Neural progenitor cell (in vitro differentiated cells): ENCODE measurements around the gene OOSP3. TPM values are rescaled to one million over a fixed set of nuclear protein-coding genes. Genes with fewer than 3 reads are reported as not detected.

ENCODE experiments used
- DNase-seq: peaks from one replicate; pipeline ENCODE4 v3.0.0-alpha.2; 2016; ENCODE audit warnings: low spot score
- H2AFZ ChIP-seq: fragments of 200-600 bp; sonication (generic); replicated peaks from 2 replicates; pipeline ENCODE4 v1.6.1; 2016; ENCODE audit warnings: antibody characterized with exemption
- H3F3A ChIP-seq: fragments of 200-600 bp; sonication (generic); 2 replicates; pipeline ENCODE4 v1.6.1; 2016; ENCODE audit warnings: antibody characterized with exemption, low read depth
- H3K27ac ChIP-seq: fragments of 200-600 bp; sonication (generic); 2 replicates; pipeline ENCODE4 v1.5.1; 2016; ENCODE audit warnings: mild to moderate bottlenecking
- H3K27me3 ChIP-seq: fragments of 200-600 bp; sonication (generic); 2 replicates; pipeline ENCODE4 v1.6.1; 2016; ENCODE audit warnings: mild to moderate bottlenecking, moderate library complexity
- H3K36me3 ChIP-seq: fragments of 200-600 bp; sonication (generic); 2 replicates; pipeline ENCODE4 v1.5.1; 2016
- H3K4me1 ChIP-seq: fragments of 200-600 bp; sonication (generic); 2 replicates; pipeline ENCODE4 v1.6.1; 2016; ENCODE audit warnings: mixed run types
- H3K4me2 ChIP-seq: fragments of 200-600 bp; sonication (generic); 2 replicates; pipeline ENCODE4 v1.6.1; 2016
- H3K4me3 ChIP-seq: fragments of 200-600 bp; sonication (generic); 2 replicates; pipeline ENCODE4 v1.5.1; 2016
- H3K79me2 ChIP-seq: fragments of 200-600 bp; sonication (generic); 2 replicates; pipeline ENCODE4 v1.6.1; 2016; ENCODE audit warnings: low read depth
- H3K9ac ChIP-seq: fragments of 200-600 bp; sonication (generic); 2 replicates; pipeline ENCODE4 v1.6.1; 2016
- H3K9me3 ChIP-seq: fragments of 200-600 bp; sonication (generic); 2 replicates; pipeline ENCODE4 v1.5.1; 2016; ENCODE audit warnings: low read depth
- H4K20me1 ChIP-seq: fragments of 200-600 bp; sonication (generic); 2 replicates; pipeline ENCODE4 v1.6.1; 2016; ENCODE audit warnings: low read depth
- H3K27ac Mint-ChIP-seq: 3 replicates; pipeline ENCODE4 v1.8.0; 2021; ENCODE audit warnings: mixed read lengths
- H3K27me3 Mint-ChIP-seq: 2 replicates; pipeline ENCODE4 v1.8.0; 2022; ENCODE audit warnings: low read depth, mild to moderate bottlenecking, inconsistent platforms, moderate library complexity, mixed read lengths; ENCODE audit not compliant: insufficient read depth
- H3K36me3 Mint-ChIP-seq: 3 replicates; pipeline ENCODE4 v1.8.0; 2021; ENCODE audit warnings: mixed read lengths
- H3K4me1 Mint-ChIP-seq: 3 replicates; pipeline ENCODE4 v1.8.0; 2021; ENCODE audit warnings: mixed read lengths
- H3K4me3 Mint-ChIP-seq: 3 replicates; pipeline ENCODE4 v1.8.0; 2021; ENCODE audit warnings: mild to moderate bottlenecking, moderate library complexity, mixed read lengths
- H3K9me3 Mint-ChIP-seq: 3 replicates; pipeline ENCODE4 v1.8.0; 2020; ENCODE audit warnings: mixed read lengths
- EZH2 ChIP-seq: fragments of 200-600 bp; sonication (generic); IDR thresholded peaks from 2 replicates; pipeline ENCODE4 v1.6.1; 2017; ENCODE audit warnings: antibody characterized with exemption, mild to moderate bottlenecking, moderate library complexity
- EZH2phosphoT487 ChIP-seq: fragments of 200-600 bp; sonication (generic); IDR thresholded peaks from 2 replicates; pipeline ENCODE4 v1.6.1; 2017; ENCODE audit warnings: antibody characterized with exemption
- total RNA-seq: library from RNA; depleted of rRNA; stranded (reverse); fragments of >200 nt; gene quantifications from 2 replicates; pipeline ENCODE4 v1.2.3, GENCODE V29; 2015; ENCODE audit warnings: low replicate concordance
- TF ChIP-seq, protein P1 (sequence below): fragments of 200-600 bp; sonication (generic); IDR thresholded peaks from 2 replicates; pipeline ENCODE4 v1.5.1; 2017; ENCODE audit warnings: antibody characterized with exemption, mild to moderate bottlenecking

The OOSP3 gene, protein sequence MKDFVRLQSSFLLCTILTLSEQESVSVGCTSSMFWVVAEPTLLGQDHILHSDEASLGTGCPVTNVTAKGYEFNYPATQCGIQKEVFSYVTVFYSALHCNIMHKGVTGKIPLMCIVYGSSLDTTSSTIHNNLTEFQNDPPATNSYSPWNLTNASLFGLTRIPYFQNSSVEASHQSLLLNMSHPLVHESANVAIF
- not detected in 2 replicates for total RNA-seq

GRCh38 chr11:59878575-59878974 lies at the start of gene OOSP3:
Gene OOSP3 (plus strand): TSS chr11:59878782. CDS start chr11:59878809, 27 bp downstream.
- Histone ChIP-seq H3K27ac (no peak within 1 kb of the TSS), H4K20me1 (no peaks in the 10 kb centered on the region), H3K79me2 (no peaks in the 10 kb centered on the region), H3K4me2 (no peak within 1 kb of the TSS), H3K4me1 (no peaks in the 10 kb centered on the region), H3K36me3 (no peaks in the 10 kb centered on the region), H3K9me3 (no peaks in the 10 kb centered on the region), H2AFZ (no peak within 1 kb of the TSS), H3K27me3 (no peaks in the 10 kb centered on the region), H3K9ac (no peak within 1 kb of the TSS), H3F3A (no peaks in the 10 kb centered on the region), H3K4me3 (no peak within 1 kb of the TSS)
- Mint-ChIP-seq H3K4me1 (no peaks in the 10 kb centered on the region), H3K36me3 (no peaks in the 10 kb centered on the region), H3K27me3 (peaks cover 4% of the 10 kb centered on the region), H3K9me3 (no peaks in the 10 kb centered on the region), H3K4me3 (no peak within 1 kb of the TSS), H3K27ac (no peak within 1 kb of the TSS)
- no peak for DNase-seq
- TF ChIP-seq EZH2phosphoT487 (no peak), EZH2 (no peak)
- TF ChIP-seq, protein P1, sequence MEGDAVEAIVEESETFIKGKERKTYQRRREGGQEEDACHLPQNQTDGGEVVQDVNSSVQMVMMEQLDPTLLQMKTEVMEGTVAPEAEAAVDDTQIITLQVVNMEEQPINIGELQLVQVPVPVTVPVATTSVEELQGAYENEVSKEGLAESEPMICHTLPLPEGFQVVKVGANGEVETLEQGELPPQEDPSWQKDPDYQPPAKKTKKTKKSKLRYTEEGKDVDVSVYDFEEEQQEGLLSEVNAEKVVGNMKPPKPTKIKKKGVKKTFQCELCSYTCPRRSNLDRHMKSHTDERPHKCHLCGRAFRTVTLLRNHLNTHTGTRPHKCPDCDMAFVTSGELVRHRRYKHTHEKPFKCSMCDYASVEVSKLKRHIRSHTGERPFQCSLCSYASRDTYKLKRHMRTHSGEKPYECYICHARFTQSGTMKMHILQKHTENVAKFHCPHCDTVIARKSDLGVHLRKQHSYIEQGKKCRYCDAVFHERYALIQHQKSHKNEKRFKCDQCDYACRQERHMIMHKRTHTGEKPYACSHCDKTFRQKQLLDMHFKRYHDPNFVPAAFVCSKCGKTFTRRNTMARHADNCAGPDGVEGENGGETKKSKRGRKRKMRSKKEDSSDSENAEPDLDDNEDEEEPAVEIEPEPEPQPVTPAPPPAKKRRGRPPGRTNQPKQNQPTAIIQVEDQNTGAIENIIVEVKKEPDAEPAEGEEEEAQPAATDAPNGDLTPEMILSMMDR, result no peak

GRCh38 chr11:59829358-59829757 lies 49.2 kb upstream of the OOSP3 start:
- no peak overlapping the region for H3K27ac Mint-ChIP-seq
- Histone ChIP-seq H3K4me3 (no peak overlapping the region), H3K36me3 (no peaks in the 10 kb centered on the region)

GRCh38 chr11:59833602-59834001 lies 45.0 kb upstream of the OOSP3 start:
- no peak overlapping the region for H3K9ac ChIP-seq
- no peak for DNase-seq
- no peaks in the 10 kb centered on the region for H3K4me1 Mint-ChIP-seq
- H3K4me1 ChIP-seq, result no peaks in the 10 kb centered on the region
- no peak overlapping the region for H3K27ac Mint-ChIP-seq
- no peaks in the 10 kb centered on the region for H3K36me3 Mint-ChIP-seq
- no peak overlapping the region for H3K4me3 ChIP-seq
- TF ChIP-seq EZH2phosphoT487 (no peak), EZH2 (no peak)
- TF ChIP-seq, protein P1, result no peak
- no peaks in the 10 kb centered on the region for H3K36me3 ChIP-seq
- no peaks in the 10 kb centered on the region for H3K27me3 ChIP-seq
- H3K9me3 Mint-ChIP-seq, result no peaks in the 10 kb centered on the region
- H3K27ac ChIP-seq, result no peak overlapping the region
- no peak overlapping the region for H3K4me3 Mint-ChIP-seq
- no peak overlapping the region for H3K4me2 ChIP-seq
- no peaks in the 10 kb centered on the region for H3F3A ChIP-seq
- H2AFZ ChIP-seq, result no peak overlapping the region
- no peaks in the 10 kb centered on the region for H3K79me2 ChIP-seq
- H4K20me1 ChIP-seq, result no peaks in the 10 kb centered on the region
- H3K27me3 Mint-ChIP-seq, result no peaks in the 10 kb centered on the region
- no peaks in the 10 kb centered on the region for H3K9me3 ChIP-seq

More at GRCh38 chr11:59829358-59829757, 49.2 kb upstream of the OOSP3 start:
- Histone ChIP-seq H3K27ac (no peak overlapping the region), H3K4me1 (no peaks in the 10 kb centered on the region), H3K9me3 (no peaks in the 10 kb centered on the region), H3K9ac (no peak overlapping the region), H3K79me2 (no peaks in the 10 kb centered on the region), H3K4me2 (no peak overlapping the region), H2AFZ (no peak overlapping the region), H4K20me1 (no peaks in the 10 kb centered on the region), H3K27me3 (no peaks in the 10 kb centered on the region), H3F3A (no peaks in the 10 kb centered on the region)
- no peak overlapping the region for H3K4me3 Mint-ChIP-seq
- TF ChIP-seq EZH2phosphoT487, result no peak
- TF ChIP-seq, protein P1, result no peak
- no peak for TF ChIP-seq EZH2
- no peaks in the 10 kb centered on the region for H3K36me3 Mint-ChIP-seq
- no peak for DNase-seq
- H3K27me3 Mint-ChIP-seq, result no peaks in the 10 kb centered on the region
- H3K4me1 Mint-ChIP-seq, result no peaks in the 10 kb centered on the region
- no peaks in the 10 kb centered on the region for H3K9me3 Mint-ChIP-seq
